H1 (cell line): Measurements from ENCODE around the gene LMX1A. TPM values are rescaled to one million over a fixed set of nuclear protein-coding genes. Genes with fewer than 3 reads are reported as not detected.

Experiments used
- CBX5 ChIP-seq: fragments of 300-800, 300-1000 bp; sonication (generic); IDR thresholded peaks from 2 replicates; pipeline ENCODE4 v1.7.1; 2016; ENCODE audit warnings: antibody characterized with exemption, low read length, low read depth
- CHD1 ChIP-seq: IDR thresholded peaks from 2 replicates; pipeline ENCODE4 v1.6.1; 2012; ENCODE audit warnings: low read depth, low read length, improper control_type of control experiment
- MAFK ChIP-seq: IDR thresholded peaks from 2 replicates; pipeline ENCODE4 v1.6.1; 2012; ENCODE audit warnings: low read depth, mild to moderate bottlenecking, improper control_type of control experiment, low read length
- POLR2A ChIP-seq, 2 experiments: IDR thresholded peaks; 1 replicate in 1 of 2; 2 replicates in 1 of 2; pipeline ENCODE4 v1.6.1; 2011; ENCODE audit warnings: low read depth in 2 of 2, low read length in 2 of 2, mild to moderate bottlenecking in 2 of 2; ENCODE audit errors: control extremely low read depth in 1 of 2
- POU5F1 ChIP-seq: IDR thresholded peaks from 2 replicates; pipeline ENCODE4 v1.6.1; 2011; ENCODE audit warnings: low read depth, mild to moderate bottlenecking, low read length, moderate library complexity
- SAP30 ChIP-seq: fragments of 300-600 bp; sonication (generic); IDR thresholded peaks from 2 replicates; pipeline ENCODE4 v1.7.1; 2012; ENCODE audit warnings: low read length, moderate library complexity, mild to moderate bottlenecking, inconsistent platforms; ENCODE audit not compliant: insufficient read depth, insufficient replicate concordance
- YY1 ChIP-seq: IDR thresholded peaks from 2 replicates; pipeline ENCODE4 v1.6.1; 2011; ENCODE audit warnings: low read depth, mild to moderate bottlenecking, low read length
- polyA plus RNA-seq, 7 experiments: library from polyadenylated mRNA; depleted of rRNA in 3 of 7; stranded (reverse) in 5 of 7; unstranded in 2 of 7; fragments of >200 nt in 5 of 7; fragments of 200-250 nt in 2 of 7; gene quantifications; 1 replicate in 5 of 7; 2 replicates in 1 of 7; 4 replicates in 1 of 7; pipeline versions ENCODE4 v1.2.1 to v1.2.3, GENCODE V29; 2011 to 2013; ENCODE audit warnings: missing spikeins in 2 of 7, mixed read lengths in 2 of 7
- total RNA-seq: library from RNA; stranded (reverse); fragmentation: NEBNext Ultra II Directional; extraction: Animal tissue kit (Norgen Biotek cat#: 25700); gene quantifications from 2 replicates; pipeline ENCODE4 v1.2.1, GENCODE V29; 2021

Gene LMX1A
- total and polyA plus RNA-seq, 2 of the 8 experiments (the other 6 are each of a cell fraction or from before 2014, with no cell fraction given) = not detected

DNA sequence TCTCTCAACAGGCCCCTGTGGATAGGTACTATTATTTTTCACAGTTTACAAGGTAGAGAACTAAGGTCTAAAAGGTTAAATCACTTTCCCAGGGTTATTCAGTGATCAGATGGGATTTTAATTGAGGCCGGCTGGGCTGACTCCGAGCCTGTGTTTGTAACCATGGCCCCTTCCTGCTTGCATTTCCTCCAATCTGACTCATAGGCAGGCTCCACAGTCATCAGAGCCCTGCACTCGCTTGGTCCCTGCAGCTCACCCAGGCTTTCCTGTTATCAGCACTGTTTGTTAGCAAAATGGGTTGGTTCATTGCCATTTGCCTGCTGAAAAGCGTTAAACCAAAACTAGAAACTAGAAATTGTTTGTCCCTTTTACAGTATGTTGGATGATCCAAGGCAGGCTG lies 41.4 kb upstream of the LMX1A start (continued):
- no peak for TF ChIP-seq POU5F1
- TF ChIP-seq MAFK = no peak
- no peak for TF ChIP-seq CHD1
- TF ChIP-seq POLR2A (IDR thresholded peaks at IDR 0.05; ENCODE audit: control extremely low read depth in 1 of 2, low read depth in 2 of 2, low read length in 2 of 2) = no peak
- TF ChIP-seq CBX5 = no peak
- TF ChIP-seq YY1 = no peak
- no peak for TF ChIP-seq SAP30
